Activated B cell treated with CpG ODN at 0.5 μM for 24 hours (primary cell): ENCODE data around the gene ELP1. TPM values are rescaled to one million over a fixed set of nuclear protein-coding genes. Genes with fewer than 3 reads are reported as not detected.

ENCODE experiments used
- ATAC-seq: fragments of 200-7000 bp; cut with Tn5 transposase; one replicate; pipeline ENCODE4 v1.10.0; 2021; ENCODE audit warnings: low read depth, mild to moderate bottlenecking, moderate library complexity
- CTCF ChIA-PET: fragments of 350-600 bp; sonication (Branson Sonifier 250); formaldehyde crosslinking; loops from one replicate; lab custom pipeline; 2021; ENCODE audit warnings: antibody characterized with exemption; lab: Charles Lee
- POLR2A ChIA-PET: fragments of 350-600 bp; sonication (Branson Sonifier 250); formaldehyde crosslinking; loops from one replicate; lab custom pipeline; 2021; ENCODE audit warnings: antibody characterized with exemption; lab: Charles Lee
- DNase-seq: peaks from one replicate; pipeline ENCODE4 v3.0.0; 2022
- H3K27ac Mint-ChIP-seq: one replicate; pipeline ENCODE4 v1.8.0; 2020; ENCODE audit warnings: mixed read lengths
- H3K27me3 Mint-ChIP-seq: one replicate; pipeline ENCODE4 v1.8.0; 2021; ENCODE audit warnings: mixed read lengths
- H3K36me3 Mint-ChIP-seq: one replicate; pipeline ENCODE4 v1.8.0; 2021; ENCODE audit warnings: low read depth, mixed read lengths
- H3K4me1 Mint-ChIP-seq: one replicate; pipeline ENCODE4 v1.8.0; 2021; ENCODE audit warnings: mixed read lengths
- H3K4me3 Mint-ChIP-seq: one replicate; pipeline ENCODE4 v1.8.0; 2020; ENCODE audit warnings: mild to moderate bottlenecking, mixed read lengths
- H3K9me3 Mint-ChIP-seq: one replicate; pipeline ENCODE4 v1.8.0; 2020; ENCODE audit warnings: mixed read lengths
- intact Hi-C: fragments of 100-400 bp; cut with micrococcal nuclease; formaldehyde crosslinking; loops from one replicate; pipeline ENCODE4 v1.15.1; 2024
- total RNA-seq: library from RNA; stranded (reverse); gene quantifications from 2 replicates; pipeline ENCODE4 v1.2.3, GENCODE V29; 2022
- TF ChIP-seq, protein P1 (sequence below): fragments of 200-600 bp; IDR thresholded peaks from one replicate; pipeline ENCODE4 v1.8.0; 2022; ENCODE audit warnings: antibody characterized with exemption, mild to moderate bottlenecking

ELP1 gene
- total RNA-seq, 1 donor from 2014 or later = 25.0 TPM

DNA sequence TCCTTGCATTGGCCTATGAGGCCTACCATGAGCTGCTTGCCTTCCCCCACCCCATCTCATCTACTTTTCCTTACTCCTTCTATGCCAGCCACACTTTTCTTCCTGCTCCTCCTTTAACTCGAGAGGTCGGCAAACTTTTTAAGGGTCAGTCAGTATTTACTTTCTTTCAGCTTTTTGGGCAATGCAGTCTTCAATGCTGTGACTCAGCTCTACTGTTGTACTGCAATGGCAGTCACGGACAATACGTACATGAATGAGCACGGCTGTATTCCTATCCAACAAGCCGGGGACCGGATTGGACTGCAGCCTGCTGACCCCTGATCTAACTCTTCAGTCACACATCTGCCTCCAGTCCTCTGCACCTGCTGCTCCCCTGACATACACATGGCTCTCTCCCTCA is 72.5 kb downstream of the ELP1 start:
- ChIA-PET POLR2A (no interaction called here), CTCF (no interaction called here)
- Mint-ChIP-seq H3K27ac (no peak overlapping the region), H3K4me1 (no peaks in the 10 kb centered on the region), H3K9me3 (no peaks in the 10 kb centered on the region), H3K36me3 (peaks cover 2% of the 10 kb centered on the region), H3K4me3 (no peak overlapping the region), H3K27me3 (no peaks in the 10 kb centered on the region)
- intact Hi-C loops = no loop called here
- DNase-seq = no peak
- no peak for ATAC-seq
- TF ChIP-seq, protein P1, sequence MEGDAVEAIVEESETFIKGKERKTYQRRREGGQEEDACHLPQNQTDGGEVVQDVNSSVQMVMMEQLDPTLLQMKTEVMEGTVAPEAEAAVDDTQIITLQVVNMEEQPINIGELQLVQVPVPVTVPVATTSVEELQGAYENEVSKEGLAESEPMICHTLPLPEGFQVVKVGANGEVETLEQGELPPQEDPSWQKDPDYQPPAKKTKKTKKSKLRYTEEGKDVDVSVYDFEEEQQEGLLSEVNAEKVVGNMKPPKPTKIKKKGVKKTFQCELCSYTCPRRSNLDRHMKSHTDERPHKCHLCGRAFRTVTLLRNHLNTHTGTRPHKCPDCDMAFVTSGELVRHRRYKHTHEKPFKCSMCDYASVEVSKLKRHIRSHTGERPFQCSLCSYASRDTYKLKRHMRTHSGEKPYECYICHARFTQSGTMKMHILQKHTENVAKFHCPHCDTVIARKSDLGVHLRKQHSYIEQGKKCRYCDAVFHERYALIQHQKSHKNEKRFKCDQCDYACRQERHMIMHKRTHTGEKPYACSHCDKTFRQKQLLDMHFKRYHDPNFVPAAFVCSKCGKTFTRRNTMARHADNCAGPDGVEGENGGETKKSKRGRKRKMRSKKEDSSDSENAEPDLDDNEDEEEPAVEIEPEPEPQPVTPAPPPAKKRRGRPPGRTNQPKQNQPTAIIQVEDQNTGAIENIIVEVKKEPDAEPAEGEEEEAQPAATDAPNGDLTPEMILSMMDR = no peak

DNA sequence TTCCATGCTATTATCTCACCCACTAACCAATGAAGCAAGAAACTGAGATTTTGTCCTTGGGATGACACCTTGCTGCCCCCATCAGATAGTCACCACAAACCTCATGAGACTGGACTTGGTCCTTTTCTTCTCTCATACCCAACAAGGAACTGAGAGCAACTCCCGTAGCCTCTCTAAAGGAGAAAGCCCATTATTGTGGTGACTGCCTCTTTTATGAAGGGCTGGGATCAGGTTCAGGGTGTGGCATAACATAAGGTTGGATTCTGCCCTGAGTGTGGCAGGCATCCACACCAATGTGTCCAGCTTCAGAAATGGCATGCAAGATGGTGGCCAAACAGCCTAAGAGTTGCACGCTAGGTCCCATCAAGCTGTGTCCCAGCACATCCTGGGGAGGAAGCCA is 73.2 kb downstream of the ELP1 start:
- intact Hi-C loops = no loop called here
- Mint-ChIP-seq H3K4me1 (no peaks in the 10 kb centered on the region), H3K27me3 (no peaks in the 10 kb centered on the region), H3K9me3 (no peaks in the 10 kb centered on the region), H3K27ac (no peak overlapping the region), H3K36me3 (no peaks in the 10 kb centered on the region), H3K4me3 (no peak overlapping the region)
- ATAC-seq (no peak), DNase-seq (no peak)
- TF ChIP-seq, protein P1 = no peak
- CTCF ChIA-PET = no interaction called here
- POLR2A ChIA-PET = no interaction called here

DNA sequence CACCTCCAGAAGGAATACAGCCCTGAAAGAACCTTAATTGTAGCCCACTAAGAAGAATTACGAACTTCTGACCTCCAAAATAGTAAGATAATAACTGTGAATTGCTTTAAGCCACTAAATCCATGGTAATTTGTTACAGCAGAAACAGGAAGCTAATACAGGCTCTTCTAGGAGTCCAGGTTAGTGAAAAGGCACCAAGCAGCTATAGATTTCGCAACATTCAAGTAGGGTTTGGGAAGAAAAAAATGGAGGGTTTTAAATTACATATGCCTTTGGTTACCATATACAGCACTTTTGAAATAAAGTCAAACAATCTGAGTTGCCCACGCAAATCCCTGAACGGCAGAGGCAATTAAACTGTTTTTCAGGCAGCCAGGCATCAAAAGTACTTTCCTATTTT is 73.6 kb downstream of the ELP1 start:
- Mint-ChIP-seq H3K36me3 (no peaks in the 10 kb centered on the region), H3K27ac (no peak overlapping the region), H3K4me3 (no peak overlapping the region), H3K9me3 (no peaks in the 10 kb centered on the region), H3K4me1 (no peaks in the 10 kb centered on the region), H3K27me3 (no peaks in the 10 kb centered on the region)
- CTCF ChIA-PET = no interaction called here
- intact Hi-C loops = no loop called here
- TF ChIP-seq, protein P1 = no peak
- POLR2A ChIA-PET = no interaction called here
- no peak for ATAC-seq
- no peak for DNase-seq

DNA sequence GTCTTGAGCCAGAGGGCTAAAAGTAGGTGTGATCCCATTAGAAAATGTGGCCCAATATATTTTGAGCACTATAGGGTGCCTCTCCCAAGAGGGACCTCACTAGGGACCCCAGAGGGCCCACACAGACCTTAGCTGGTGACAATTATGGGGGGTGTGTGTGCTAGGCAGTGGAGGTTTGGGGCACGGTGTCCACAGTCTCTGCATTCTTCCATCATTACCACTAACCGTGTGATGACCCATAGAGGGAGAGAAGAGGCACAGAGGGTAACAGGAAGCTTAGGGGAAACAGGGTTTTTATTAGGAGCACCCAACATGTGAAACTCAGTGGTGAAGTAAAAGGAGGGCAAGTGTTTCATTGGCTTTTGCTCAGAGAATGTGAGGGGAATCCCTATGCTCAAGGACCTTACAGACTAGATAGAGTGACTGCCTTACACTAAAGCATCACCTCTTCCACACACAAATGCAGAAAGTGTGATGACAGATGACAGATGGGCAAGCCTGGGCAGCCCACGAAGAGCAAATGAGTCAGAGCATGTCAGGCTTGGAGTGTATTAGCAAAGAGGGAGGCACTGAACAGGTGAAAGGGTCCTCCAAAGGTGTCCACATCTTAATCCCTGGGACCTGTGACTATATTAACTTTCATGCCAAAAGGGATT is 74.3 kb downstream of the ELP1 start:
- ATAC-seq (no peak), DNase-seq (no peak)
- Mint-ChIP-seq H3K27me3 (no peaks in the 10 kb centered on the region), H3K4me1 (no peaks in the 10 kb centered on the region), H3K36me3 (no peaks in the 10 kb centered on the region), H3K4me3 (no peak overlapping the region), H3K27ac (no peak overlapping the region), H3K9me3 (no peaks in the 10 kb centered on the region)
- TF ChIP-seq, protein P1 = no peak
- intact Hi-C loops = no loop called here
- POLR2A ChIA-PET = no interaction called here
- CTCF ChIA-PET = no interaction called here

DNA sequence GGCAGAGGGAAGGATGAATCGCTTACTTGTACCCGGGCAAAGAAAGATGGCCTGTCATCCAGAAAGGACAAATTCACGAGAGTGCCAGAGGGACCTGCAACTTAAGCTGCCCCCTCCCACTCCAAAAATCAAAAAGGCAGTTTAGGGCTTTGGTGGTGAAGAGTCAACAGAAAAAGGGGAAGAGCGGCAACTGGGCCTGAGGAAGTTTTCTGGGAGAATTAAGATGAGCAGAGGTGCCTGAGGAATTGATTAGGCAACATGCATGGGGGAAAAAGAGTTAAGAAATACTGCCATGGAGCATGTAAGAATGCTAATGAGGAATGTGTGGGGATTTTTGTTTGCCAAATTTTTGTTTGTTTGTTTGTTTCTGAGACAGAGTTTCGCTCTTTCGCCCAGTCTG is 76.4 kb downstream of the ELP1 start:
- intact Hi-C loops = no loop called here
- Mint-ChIP-seq H3K4me1 (no peaks in the 10 kb centered on the region), H3K27ac (no peak overlapping the region)

More for the DNA sequence above, 76.4 kb downstream of the ELP1 start:
- DNase-seq = no peak
- ChIA-PET POLR2A (no interaction called here), CTCF (no interaction called here)
- no peaks in the 10 kb centered on the region for H3K36me3 Mint-ChIP-seq
- TF ChIP-seq, protein P1 = no peak
- H3K4me3 Mint-ChIP-seq = no peak overlapping the region
- no peak for ATAC-seq
- H3K27me3 Mint-ChIP-seq = no peaks in the 10 kb centered on the region
- no peaks in the 10 kb centered on the region for H3K9me3 Mint-ChIP-seq
